NT2/D1 (cell line): ENCODE data around the gene NAA25.

Source experiments
- SUZ12 ChIP-seq: IDR thresholded peaks from 2 replicates; pipeline ENCODE4 v1.6.1; 2011; ENCODE audit not compliant: insufficient read length, insufficient read depth; ENCODE audit errors: extremely low read depth
- YY1 ChIP-seq: IDR thresholded peaks from 2 replicates; pipeline ENCODE4 v1.6.1; 2011; ENCODE audit not compliant: insufficient read length, insufficient read depth
- ZNF274 ChIP-seq: IDR thresholded peaks from 2 replicates; pipeline ENCODE4 v1.6.1; 2011; ENCODE audit warnings: mild to moderate bottlenecking, low read depth, low read length

DNA sequence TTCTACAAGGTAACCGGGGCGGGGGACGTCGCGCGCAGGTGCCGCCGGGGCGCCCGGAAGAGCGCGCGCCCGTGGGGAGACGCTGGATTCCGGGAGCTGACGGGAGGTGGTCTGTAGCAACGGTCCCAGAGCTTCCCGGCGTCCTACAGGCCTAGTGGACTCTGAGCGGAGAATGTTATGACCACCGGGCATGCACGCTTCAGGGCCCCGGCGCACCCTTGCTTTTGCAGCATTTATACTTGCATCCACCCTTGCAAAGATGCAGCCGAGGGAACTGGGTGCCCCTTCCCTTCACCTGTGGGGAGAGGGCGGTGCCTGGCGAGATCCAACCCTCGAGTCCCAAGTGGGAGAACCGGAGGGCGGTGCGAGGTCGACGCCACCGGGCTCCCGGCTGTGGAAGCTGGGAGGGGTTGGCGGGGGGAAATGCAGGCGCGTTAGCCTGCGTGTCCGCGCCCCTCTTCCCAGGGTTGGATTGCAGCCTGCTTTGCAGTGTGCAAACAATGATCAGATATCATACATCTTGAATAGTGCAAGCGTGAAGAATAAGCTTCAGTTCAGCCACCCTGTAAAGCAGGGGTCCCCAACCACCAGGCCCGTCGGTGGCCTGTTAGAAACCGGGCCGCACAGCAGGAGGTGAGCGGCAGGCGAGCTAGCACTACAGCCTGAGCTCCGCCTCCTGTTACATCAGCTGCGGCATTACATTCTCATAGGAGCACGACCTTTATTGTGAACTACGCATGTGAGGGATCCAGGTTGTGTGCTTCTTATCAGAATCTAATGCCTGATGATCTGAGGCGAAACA, 94.8 kb downstream of the NAA25 start:
- TF ChIP-seq YY1 (no peak), SUZ12 (no peak), ZNF274 (no peak)
